Lower leg skin (tissue), 3 donors: Measurements from ENCODE around the gene SMTN.

ENCODE experiments used
- POLR2A ChIP-seq, 2 donors: fragments of 450-650 bp; IDR thresholded peaks; one replicate each; pipeline ENCODE4 v1.6.1; 2016 to 2017; ENCODE audit warnings: antibody characterized with exemption in 2 of 2, mild to moderate bottlenecking in 1 of 2, moderate library complexity in 1 of 2
- TF ChIP-seq, protein P1 (sequence below), 3 donors: fragments of 450-650 bp; IDR thresholded peaks; one replicate each; pipeline ENCODE4 v1.5.1; 2016; ENCODE audit warnings: antibody characterized with exemption in 3 of 3, mild to moderate bottlenecking in 3 of 3, moderate library complexity in 2 of 3

DNA sequence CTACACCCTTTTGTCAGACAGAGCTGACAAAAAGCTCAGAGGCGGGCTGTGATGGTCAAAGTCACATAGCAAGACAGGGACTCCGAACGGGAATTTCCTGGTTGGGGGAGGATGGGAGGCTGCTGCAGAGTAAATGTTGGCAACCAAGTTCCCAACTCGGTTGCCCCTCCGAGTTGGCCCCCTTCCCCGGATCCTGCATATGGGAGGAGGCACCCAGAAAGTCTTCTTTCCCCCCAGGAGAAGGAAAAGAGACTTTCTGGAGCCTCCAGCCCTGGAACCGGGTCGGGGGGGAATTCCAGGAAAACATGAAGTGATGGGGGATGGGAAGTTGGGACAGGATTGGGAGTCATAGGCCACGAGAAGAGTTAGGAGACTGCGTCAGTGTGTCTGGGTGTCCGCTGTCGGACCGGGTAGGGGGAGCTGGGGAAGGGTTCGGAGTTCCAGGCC lies 25.6 kb downstream of the SMTN start:
- no peak for TF ChIP-seq POLR2A (IDR thresholded peaks at IDR 0.05)
- TF ChIP-seq, protein P1, sequence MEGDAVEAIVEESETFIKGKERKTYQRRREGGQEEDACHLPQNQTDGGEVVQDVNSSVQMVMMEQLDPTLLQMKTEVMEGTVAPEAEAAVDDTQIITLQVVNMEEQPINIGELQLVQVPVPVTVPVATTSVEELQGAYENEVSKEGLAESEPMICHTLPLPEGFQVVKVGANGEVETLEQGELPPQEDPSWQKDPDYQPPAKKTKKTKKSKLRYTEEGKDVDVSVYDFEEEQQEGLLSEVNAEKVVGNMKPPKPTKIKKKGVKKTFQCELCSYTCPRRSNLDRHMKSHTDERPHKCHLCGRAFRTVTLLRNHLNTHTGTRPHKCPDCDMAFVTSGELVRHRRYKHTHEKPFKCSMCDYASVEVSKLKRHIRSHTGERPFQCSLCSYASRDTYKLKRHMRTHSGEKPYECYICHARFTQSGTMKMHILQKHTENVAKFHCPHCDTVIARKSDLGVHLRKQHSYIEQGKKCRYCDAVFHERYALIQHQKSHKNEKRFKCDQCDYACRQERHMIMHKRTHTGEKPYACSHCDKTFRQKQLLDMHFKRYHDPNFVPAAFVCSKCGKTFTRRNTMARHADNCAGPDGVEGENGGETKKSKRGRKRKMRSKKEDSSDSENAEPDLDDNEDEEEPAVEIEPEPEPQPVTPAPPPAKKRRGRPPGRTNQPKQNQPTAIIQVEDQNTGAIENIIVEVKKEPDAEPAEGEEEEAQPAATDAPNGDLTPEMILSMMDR (IDR thresholded peaks at IDR 0.05) = no peak
